ENCODE measurements around the gene SLCO3A1. TPM values are rescaled to one million over a fixed set of nuclear protein-coding genes. Genes with fewer than 3 reads are reported as not detected.

Gene SLCO3A1
- total RNA-seq, 1 donor from 2014 or later, result 6.3 TPM

DNA sequence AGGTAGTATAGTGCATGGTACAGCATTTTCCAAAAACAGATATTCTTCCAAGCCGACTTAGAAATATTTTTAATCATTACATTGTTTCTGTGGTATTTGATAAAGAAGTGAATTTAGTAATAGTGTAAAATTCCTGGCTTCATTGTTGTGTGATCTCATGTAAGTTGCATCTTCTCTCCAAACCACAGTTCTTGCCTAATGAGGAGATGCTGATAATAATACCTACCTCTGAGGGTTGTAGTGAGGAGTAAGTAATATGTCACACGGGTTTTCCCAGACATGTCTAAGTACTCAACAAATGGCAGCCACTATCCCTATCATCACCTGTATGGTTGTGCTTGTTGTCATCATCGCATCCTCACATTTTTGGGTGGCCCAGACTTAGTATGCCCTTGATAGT is 167.3 kb downstream of the SLCO3A1 start:
- peaks cover 10% of the 10 kb centered on the region for H3K27me3 Mint-ChIP-seq (ENCODE audit: low read depth)
- no peak overlapping the region for H3K27ac Mint-ChIP-seq (ENCODE audit: unreplicated experiment)
- no peak for DNase-seq (ENCODE audit: low read depth, low spot score)
- peaks cover 3% of the 10 kb centered on the region for H3K9me3 Mint-ChIP-seq
- no peaks in the 10 kb centered on the region for H3K4me1 Mint-ChIP-seq
- no peak overlapping the region for H3K4me3 Mint-ChIP-seq
- TF ChIP-seq, protein P1, sequence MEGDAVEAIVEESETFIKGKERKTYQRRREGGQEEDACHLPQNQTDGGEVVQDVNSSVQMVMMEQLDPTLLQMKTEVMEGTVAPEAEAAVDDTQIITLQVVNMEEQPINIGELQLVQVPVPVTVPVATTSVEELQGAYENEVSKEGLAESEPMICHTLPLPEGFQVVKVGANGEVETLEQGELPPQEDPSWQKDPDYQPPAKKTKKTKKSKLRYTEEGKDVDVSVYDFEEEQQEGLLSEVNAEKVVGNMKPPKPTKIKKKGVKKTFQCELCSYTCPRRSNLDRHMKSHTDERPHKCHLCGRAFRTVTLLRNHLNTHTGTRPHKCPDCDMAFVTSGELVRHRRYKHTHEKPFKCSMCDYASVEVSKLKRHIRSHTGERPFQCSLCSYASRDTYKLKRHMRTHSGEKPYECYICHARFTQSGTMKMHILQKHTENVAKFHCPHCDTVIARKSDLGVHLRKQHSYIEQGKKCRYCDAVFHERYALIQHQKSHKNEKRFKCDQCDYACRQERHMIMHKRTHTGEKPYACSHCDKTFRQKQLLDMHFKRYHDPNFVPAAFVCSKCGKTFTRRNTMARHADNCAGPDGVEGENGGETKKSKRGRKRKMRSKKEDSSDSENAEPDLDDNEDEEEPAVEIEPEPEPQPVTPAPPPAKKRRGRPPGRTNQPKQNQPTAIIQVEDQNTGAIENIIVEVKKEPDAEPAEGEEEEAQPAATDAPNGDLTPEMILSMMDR (conservative IDR thresholded peaks at IDR 0.05), result no peak
- H3K36me3 Mint-ChIP-seq (ENCODE audit: low read depth), result no peaks in the 10 kb centered on the region

- Mint-ChIP-seq H3K27ac (ENCODE audit: unreplicated experiment) (no peak overlapping the region), H3K27me3 (ENCODE audit: low read depth) (peaks cover 6% of the 10 kb centered on the region), H3K36me3 (ENCODE audit: low read depth) (no peaks in the 10 kb centered on the region)
Measured at GRCh38 chr15:92021792-92022191, 168.3 kb downstream of the SLCO3A1 start.

DNA sequence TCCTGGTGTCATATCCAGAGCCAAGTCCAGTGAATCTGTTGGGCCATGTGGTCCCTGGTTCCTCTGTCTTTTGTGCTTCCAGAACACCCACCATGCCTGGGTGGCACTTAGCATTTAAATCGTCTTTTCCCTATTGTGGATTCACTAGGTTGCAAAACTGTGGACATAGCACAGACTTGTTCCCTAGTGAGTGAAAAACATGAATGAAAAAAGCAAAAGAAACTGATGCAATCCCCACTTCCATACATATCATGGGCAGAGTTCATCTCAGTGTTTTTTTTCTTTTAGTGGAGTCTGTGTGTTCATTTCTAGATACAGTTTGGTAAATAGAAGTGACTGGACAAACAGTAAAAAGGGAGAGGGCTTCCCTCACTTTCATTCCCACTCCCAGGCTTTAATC is 170.5 kb downstream of the SLCO3A1 start:
- no peak overlapping the region for H3K4me3 Mint-ChIP-seq
- no peaks in the 10 kb centered on the region for H3K27me3 Mint-ChIP-seq (ENCODE audit: low read depth)
- TF ChIP-seq, protein P1 (conservative IDR thresholded peaks at IDR 0.05), result no peak
- no peaks in the 10 kb centered on the region for H3K9me3 Mint-ChIP-seq
- no peak overlapping the region for H3K27ac Mint-ChIP-seq (ENCODE audit: unreplicated experiment)
- no peaks in the 10 kb centered on the region for H3K36me3 Mint-ChIP-seq (ENCODE audit: low read depth)
- H3K4me1 Mint-ChIP-seq, result peaks cover 7% of the 10 kb centered on the region
- DNase-seq (ENCODE audit: low read depth, low spot score), result no peak

More at GRCh38 chr15:92021792-92022191, 168.3 kb downstream of the SLCO3A1 start:
- Mint-ChIP-seq H3K4me1 (no peaks in the 10 kb centered on the region), H3K4me3 (no peak overlapping the region), H3K9me3 (no peaks in the 10 kb centered on the region)
- no peak for DNase-seq (ENCODE audit: low read depth, low spot score)
- TF ChIP-seq, protein P1 (conservative IDR thresholded peaks at IDR 0.05), result no peak

- H3K27me3 Mint-ChIP-seq (ENCODE audit: low read depth), result no peaks in the 10 kb centered on the region
- DNase-seq (ENCODE audit: low read depth, low spot score), result no peak
- H3K36me3 Mint-ChIP-seq (ENCODE audit: low read depth), result no peaks in the 10 kb centered on the region
- H3K9me3 Mint-ChIP-seq, result no peaks in the 10 kb centered on the region
- H3K4me1 Mint-ChIP-seq, result peaks cover 10% of the 10 kb centered on the region
- no peak overlapping the region for H3K4me3 Mint-ChIP-seq
- H3K27ac Mint-ChIP-seq (ENCODE audit: unreplicated experiment), result no peak overlapping the region
- TF ChIP-seq, protein P1 (conservative IDR thresholded peaks at IDR 0.05), result no peak
Measured at GRCh38 chr15:92025706-92026270, 172.3 kb downstream of the SLCO3A1 start.

DNA sequence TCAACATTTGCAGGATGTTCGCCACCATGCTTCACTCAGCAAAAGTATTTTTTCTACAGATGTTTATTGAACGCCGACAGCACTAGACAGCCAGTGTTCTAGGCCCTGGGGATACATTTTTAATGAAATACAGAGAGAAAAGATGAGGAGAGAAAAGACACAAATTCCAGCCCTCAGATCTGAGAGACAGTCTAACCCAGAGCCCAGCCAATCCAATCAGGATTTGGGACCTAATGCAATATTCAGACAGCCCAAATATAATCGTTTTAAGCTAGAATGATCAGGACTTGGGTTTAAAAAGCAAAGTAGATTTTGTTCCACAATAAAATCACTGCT is 174.8 kb downstream of the SLCO3A1 start:
- TF ChIP-seq, protein P1 (conservative IDR thresholded peaks at IDR 0.05), result no peak
- H3K4me3 Mint-ChIP-seq, result no peak overlapping the region
- peaks cover under 1% of the 10 kb centered on the region for H3K36me3 Mint-ChIP-seq (ENCODE audit: low read depth)
- peaks cover 9% of the 10 kb centered on the region for H3K27me3 Mint-ChIP-seq (ENCODE audit: low read depth)
- no peak for DNase-seq (ENCODE audit: low read depth, low spot score)
- H3K27ac Mint-ChIP-seq (ENCODE audit: unreplicated experiment), result no peak overlapping the region
- H3K4me1 Mint-ChIP-seq, result peaks cover 15% of the 10 kb centered on the region
- no peaks in the 10 kb centered on the region for H3K9me3 Mint-ChIP-seq
